Osteoblast (primary cell): ENCODE data around the gene EDN3. TPM values are rescaled to one million over a fixed set of nuclear protein-coding genes. Genes with fewer than 3 reads are reported as not detected.
"Not testable (repeated sequence)": the region's sequence is repeated elsewhere in the genome, so short reads cannot be mapped to it uniquely, and the experiment has no call there.

Experiments used
- DNase-seq: peaks from one replicate; pipeline ENCODE4 v3.0.0; 2011; ENCODE audit warnings: low spot score, mixed read lengths; ENCODE audit not compliant: insufficient read length; ENCODE audit errors: missing footprints
- H2AFZ ChIP-seq: 2 replicates; pipeline ENCODE4 v1.6.0; 2011; ENCODE audit warnings: mild to moderate bottlenecking, low read length
- H3K27ac ChIP-seq: 2 replicates; pipeline ENCODE4 v1.5.1; 2011; ENCODE audit warnings: mild to moderate bottlenecking, low read depth, low read length, moderate library complexity
- H3K27me3 ChIP-seq: 2 replicates; pipeline ENCODE4 v1.6.0; 2012; ENCODE audit warnings: mild to moderate bottlenecking, control low read depth, inconsistent platforms, low read length, moderate library complexity; ENCODE audit not compliant: insufficient read depth
- H3K36me3 ChIP-seq: 2 replicates; pipeline ENCODE4 v1.5.1; 2011; ENCODE audit warnings: mild to moderate bottlenecking, low read length, control low read depth, moderate library complexity; ENCODE audit not compliant: insufficient read depth
- H3K4me1 ChIP-seq: 2 replicates; pipeline ENCODE4 v1.5.1; 2011; ENCODE audit warnings: mild to moderate bottlenecking, low read length, control low read depth, moderate library complexity; ENCODE audit not compliant: insufficient read depth
- H3K4me2 ChIP-seq: 2 replicates; pipeline ENCODE4 v1.6.0; 2011; ENCODE audit warnings: mild to moderate bottlenecking, low read length; ENCODE audit not compliant: insufficient read depth
- H3K4me3 ChIP-seq: fragments of 200-600 bp; sonication (generic); 3 replicates; pipeline ENCODE4 v1.5.1; 2012; ENCODE audit warnings: mild to moderate bottlenecking, low read length, inconsistent platforms; ENCODE audit not compliant: insufficient read depth
- H3K79me2 ChIP-seq: 2 replicates; pipeline ENCODE4 v1.6.0; 2012; ENCODE audit warnings: mild to moderate bottlenecking, low read length, control low read depth, inconsistent platforms; ENCODE audit not compliant: insufficient read depth
- H3K9me3 ChIP-seq: 2 replicates; pipeline ENCODE4 v1.5.1; 2011; ENCODE audit warnings: low read depth, low read length, control low read depth
- H4K20me1 ChIP-seq: 2 replicates; pipeline ENCODE4 v1.6.0; 2012; ENCODE audit warnings: mild to moderate bottlenecking, low read length, control low read depth; ENCODE audit not compliant: insufficient read depth
- total RNA-seq: library from RNA; depleted of rRNA; stranded (reverse); fragments of >200 nt; gene quantifications from 2 replicates; pipeline ENCODE4 v1.2.3, GENCODE V29; 2012
- TF ChIP-seq, protein P1 (sequence below): IDR thresholded peaks from 2 replicates; pipeline ENCODE4 v1.5.1; 2011; ENCODE audit warnings: mild to moderate bottlenecking, low read depth, low read length, moderate library complexity; ENCODE audit errors: extremely low read depth

EDN3 gene
- total RNA-seq, 1 donor, result not detected

DNA sequence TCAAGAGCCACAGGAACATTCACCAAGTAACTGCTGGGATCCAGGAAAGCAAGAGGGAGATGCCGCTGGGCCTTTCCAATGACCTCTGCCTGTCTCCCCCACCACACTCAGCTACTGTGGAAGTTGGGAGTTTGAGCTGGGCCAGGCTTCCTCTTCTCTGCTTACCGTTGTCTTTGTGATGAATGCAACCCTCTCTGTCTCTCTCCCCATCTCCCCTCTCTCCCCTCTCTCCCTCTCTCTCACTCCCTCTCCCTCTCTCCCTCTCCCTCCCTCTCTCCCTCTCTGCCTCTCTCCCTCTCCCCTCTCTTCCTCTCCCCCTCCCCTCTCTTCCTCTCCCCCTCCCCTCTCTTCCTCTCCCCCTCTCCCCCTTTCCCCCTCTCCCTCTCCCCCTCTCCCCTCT lies 54.8 kb downstream of the EDN3 start:
- no peaks in the 10 kb centered on the region for H3K27me3 ChIP-seq

DNA sequence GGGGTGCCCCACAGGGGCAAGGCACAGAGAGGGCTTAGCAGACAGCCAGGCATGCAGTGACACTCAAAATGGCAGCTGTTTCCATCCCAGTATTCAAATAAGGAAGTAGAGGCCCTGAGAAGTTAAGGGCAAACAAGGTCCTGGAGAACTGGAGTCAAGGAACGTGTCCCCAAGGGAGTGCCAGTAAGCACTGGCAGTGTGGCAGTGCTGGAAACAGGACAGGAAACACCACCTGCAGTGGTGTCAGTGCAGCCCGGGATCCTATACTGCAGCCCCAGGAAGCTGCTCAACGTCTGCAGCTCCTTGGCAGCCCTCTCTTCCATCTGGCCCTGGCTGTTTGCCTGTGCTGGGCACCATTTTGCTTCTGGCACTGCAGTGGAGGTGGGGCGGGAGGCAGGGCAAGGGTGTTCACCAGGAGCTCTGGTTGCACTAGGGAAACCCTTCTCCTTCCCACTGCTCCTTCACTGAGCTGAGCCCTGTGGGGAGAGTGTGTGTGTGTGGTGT lies 56.3 kb downstream of the EDN3 start:
- Histone ChIP-seq H3K4me2 (no peak overlapping the region), H3K27me3 (no peaks in the 10 kb centered on the region), H3K36me3 (no peaks in the 10 kb centered on the region), H3K4me1 (no peaks in the 10 kb centered on the region), H3K9me3 (no peaks in the 10 kb centered on the region), H3K27ac (no peak overlapping the region), H3K79me2 (no peaks in the 10 kb centered on the region), H3K4me3 (no peak overlapping the region), H4K20me1 (no peaks in the 10 kb centered on the region), H2AFZ (no peak overlapping the region)
- no peak for DNase-seq
- TF ChIP-seq, protein P1, sequence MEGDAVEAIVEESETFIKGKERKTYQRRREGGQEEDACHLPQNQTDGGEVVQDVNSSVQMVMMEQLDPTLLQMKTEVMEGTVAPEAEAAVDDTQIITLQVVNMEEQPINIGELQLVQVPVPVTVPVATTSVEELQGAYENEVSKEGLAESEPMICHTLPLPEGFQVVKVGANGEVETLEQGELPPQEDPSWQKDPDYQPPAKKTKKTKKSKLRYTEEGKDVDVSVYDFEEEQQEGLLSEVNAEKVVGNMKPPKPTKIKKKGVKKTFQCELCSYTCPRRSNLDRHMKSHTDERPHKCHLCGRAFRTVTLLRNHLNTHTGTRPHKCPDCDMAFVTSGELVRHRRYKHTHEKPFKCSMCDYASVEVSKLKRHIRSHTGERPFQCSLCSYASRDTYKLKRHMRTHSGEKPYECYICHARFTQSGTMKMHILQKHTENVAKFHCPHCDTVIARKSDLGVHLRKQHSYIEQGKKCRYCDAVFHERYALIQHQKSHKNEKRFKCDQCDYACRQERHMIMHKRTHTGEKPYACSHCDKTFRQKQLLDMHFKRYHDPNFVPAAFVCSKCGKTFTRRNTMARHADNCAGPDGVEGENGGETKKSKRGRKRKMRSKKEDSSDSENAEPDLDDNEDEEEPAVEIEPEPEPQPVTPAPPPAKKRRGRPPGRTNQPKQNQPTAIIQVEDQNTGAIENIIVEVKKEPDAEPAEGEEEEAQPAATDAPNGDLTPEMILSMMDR, result no peak

More for the DNA sequence above, 54.8 kb downstream of the EDN3 start:
- H3K4me1 ChIP-seq, result no peaks in the 10 kb centered on the region
- H3K4me3 ChIP-seq, result no peak overlapping the region
- no peak overlapping the region for H2AFZ ChIP-seq
- no peak for DNase-seq
- H3K79me2 ChIP-seq, result no peaks in the 10 kb centered on the region
- H4K20me1 ChIP-seq, result no peaks in the 10 kb centered on the region
- no peak overlapping the region for H3K4me2 ChIP-seq
- TF ChIP-seq, protein P1, result no peak
- H3K9me3 ChIP-seq, result no peaks in the 10 kb centered on the region
- no peaks in the 10 kb centered on the region for H3K36me3 ChIP-seq
- H3K27ac ChIP-seq, result no peak overlapping the region

DNA sequence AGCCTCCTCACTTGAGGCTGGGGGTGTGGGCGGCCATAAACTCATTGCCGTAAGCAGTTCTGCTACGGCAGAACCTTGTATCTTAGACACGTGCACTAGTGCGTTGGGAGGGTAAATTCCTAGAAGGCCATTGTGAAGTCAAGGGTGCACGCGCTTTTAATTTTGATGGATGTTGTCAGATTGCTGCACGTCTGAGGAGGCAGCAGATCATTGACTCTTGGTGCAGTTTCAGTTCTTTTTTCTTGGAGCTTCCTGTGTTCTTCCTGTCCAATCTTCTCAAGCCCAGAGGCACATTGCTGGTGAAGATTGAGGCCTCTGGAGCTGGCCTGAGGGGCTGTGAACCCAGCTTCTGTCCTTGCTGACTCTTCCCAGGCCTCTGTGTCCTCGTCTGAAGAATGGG lies 58.4 kb downstream of the EDN3 start:
- not testable (repeated sequence) for H4K20me1 ChIP-seq, H3K36me3 ChIP-seq, H3K4me1 ChIP-seq, H3K4me3 ChIP-seq, H3K9me3 ChIP-seq, H3K4me2 ChIP-seq, H3K27ac ChIP-seq, H2AFZ ChIP-seq, DNase-seq, H3K27me3 ChIP-seq, H3K79me2 ChIP-seq

DNA sequence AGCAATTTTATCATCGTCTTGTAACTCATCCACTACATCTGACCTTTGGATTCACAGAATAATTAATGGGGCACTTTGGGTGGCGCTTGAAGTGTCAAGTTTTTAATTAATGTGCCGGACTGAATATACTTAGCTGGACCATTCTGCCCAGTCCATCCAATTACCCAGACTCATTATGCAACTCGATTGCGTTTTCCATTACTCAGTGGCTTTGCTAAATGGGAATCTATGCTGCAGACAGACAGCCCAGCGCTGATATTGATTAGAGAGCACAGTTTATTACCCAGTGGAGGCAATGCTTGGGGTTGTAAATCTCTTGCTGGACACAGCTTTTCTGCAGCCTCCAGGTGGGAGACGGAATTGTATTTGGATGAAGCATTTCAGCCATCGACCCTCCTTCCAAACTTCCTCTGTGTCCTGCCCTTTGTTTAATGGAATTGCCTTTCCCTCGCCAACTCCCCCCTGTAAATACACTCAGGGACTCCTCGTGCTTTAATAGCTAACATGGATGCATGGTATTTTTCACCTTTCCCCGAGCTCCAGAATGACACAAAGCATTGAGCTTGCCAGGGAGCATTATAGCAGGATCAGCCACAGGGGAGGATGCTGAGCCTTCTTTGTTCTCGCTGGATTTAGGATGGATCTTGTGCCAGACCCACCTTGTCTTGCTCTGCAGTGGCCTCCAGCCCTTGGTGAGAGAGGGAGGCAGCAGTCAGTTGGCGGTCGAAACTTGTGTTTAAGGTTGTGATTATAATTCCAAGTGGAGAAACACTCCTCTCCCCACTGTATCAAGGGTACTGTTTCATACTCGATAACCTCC lies 59.7 kb downstream of the EDN3 start:
- H3K9me3 ChIP-seq, result no peaks in the 10 kb centered on the region
- no peak for DNase-seq
- H3K4me3 ChIP-seq, result no peak overlapping the region
- no peaks in the 10 kb centered on the region for H3K36me3 ChIP-seq
- TF ChIP-seq, protein P1, result no peak
- no peak overlapping the region for H3K4me2 ChIP-seq
- no peaks in the 10 kb centered on the region for H4K20me1 ChIP-seq
- H3K4me1 ChIP-seq, result no peaks in the 10 kb centered on the region
- H3K27me3 ChIP-seq, result no peaks in the 10 kb centered on the region
- H3K27ac ChIP-seq, result no peak overlapping the region
- H3K79me2 ChIP-seq, result no peaks in the 10 kb centered on the region
- no peak overlapping the region for H2AFZ ChIP-seq
